Aorta (tissue), 5 donors: ENCODE measurements around the gene FOXD4L6. TPM values are rescaled to one million over a fixed set of nuclear protein-coding genes. Genes with fewer than 3 reads are reported as not detected.
"Not testable (repeated sequence)": the region's sequence is repeated elsewhere in the genome, so short reads cannot be mapped to it uniquely, and the experiment has no call there.

ENCODE experiments used
- ATAC-seq: fragments of 200-7000 bp; cut with Tn5 transposase; one replicate; pipeline ENCODE4 v1.9.1; 2022; ENCODE audit warnings: moderate library complexity; ENCODE audit not compliant: low FRiP score
- DNase-seq, 2 donors: peaks; one replicate each; pipeline ENCODE4 v3.0.0-alpha.2; 2020
- H3K27ac ChIP-seq, 2 donors: one replicate each; pipeline ENCODE4 v1.5.1; 2013; ENCODE audit warnings: low read length in 2 of 2, mild to moderate bottlenecking in 2 of 2, moderate library complexity in 2 of 2, control low read depth in 1 of 2, inconsistent platforms in 1 of 2, low read depth in 1 of 2
- H3K27me3 ChIP-seq, 2 donors: one replicate each; pipeline ENCODE4 v1.6.1; 2013; ENCODE audit warnings: control low read depth in 1 of 2, low read length in 1 of 2, mild to moderate bottlenecking in 1 of 2, moderate library complexity in 1 of 2; ENCODE audit not compliant: insufficient read depth in 2 of 2, control insufficient read depth in 1 of 2
- H3K36me3 ChIP-seq, 2 donors: one replicate each; pipeline ENCODE4 v1.6.1; 2013; ENCODE audit warnings: control low read depth in 1 of 2, low read length in 1 of 2, mild to moderate bottlenecking in 1 of 2; ENCODE audit not compliant: insufficient read depth in 2 of 2, control insufficient read depth in 1 of 2
- H3K4me1 ChIP-seq, 2 donors: one replicate each; pipeline ENCODE4 v1.6.1; 2013; ENCODE audit warnings: low read length in 2 of 2, control low read depth in 1 of 2, mild to moderate bottlenecking in 1 of 2, moderate library complexity in 1 of 2; ENCODE audit not compliant: insufficient read depth in 2 of 2, control insufficient read depth in 1 of 2
- H3K4me3 ChIP-seq, 2 donors: one replicate each; pipeline ENCODE4 v1.5.1; 2013; ENCODE audit warnings: low read length in 2 of 2, control low read depth in 1 of 2, mild to moderate bottlenecking in 1 of 2
- H3K9me3 ChIP-seq: one replicate; pipeline ENCODE4 v1.6.1; 2013; ENCODE audit warnings: mild to moderate bottlenecking, low read length; ENCODE audit not compliant: control insufficient read depth
- WGBS, 2 donors: extraction: QIAGEN DNeasy Blood & Tissue Kit; methylation state at CpG; one replicate each; pipeline ENCODE4 v1.1.7; 2013; 5-methylcytosine and 5-hydroxymethylcytosine counted together
- intact Hi-C, 2 donors: fragments of 100-400 bp; cut with DNase I; formaldehyde crosslinking; loops; one replicate each; pipeline versions ENCODE4 v1.14.2 to v1.15.0; 2022
- polyA plus RNA-seq, 2 donors: library from polyadenylated mRNA; stranded (reverse); fragments of 200-250 nt; gene quantifications; one replicate each; pipeline ENCODE4 v1.2.3, GENCODE V29; 2013
- total RNA-seq, 2 donors: library from RNA; stranded (reverse); fragmentation: NEBNext Ultra II Directional; extraction: Animal tissue kit (Norgen Biotek cat#: 25700); gene quantifications; one replicate each; pipeline ENCODE4 v1.2.1, GENCODE V29; 2021
- donor health status: healthy with polysubstance abuse.
- donor health status: Bipolar disorder and iron deficiency.
- donor health status: DM: no; HTN: no; CAD: no.
- donor health status: DM: no; HTN: no; CAD: no.
- donor health status: DM: yes; HTN: yes; CAD: no.

Gene FOXD4L6
- total and polyA plus RNA-seq, 4 donors: not detected

- ATAC-seq, DNase-seq, H3K27ac ChIP-seq, H3K4me1 ChIP-seq, H3K4me3 ChIP-seq, intact Hi-C loops, H3K9me3 ChIP-seq, H3K36me3 ChIP-seq, H3K27me3 ChIP-seq: not testable (repeated sequence)
- WGBS, 2 donors: 56 to 69% methylated on average over 1 of the region's 1 CpG
These were observed 50.9 kb downstream of the FOXD4L6 start for GRCh38 chr9:41077586-41077985.

Other genes starting within 250 kb of the FOXD4L6 start
- gene ZNG1F, start 60.6 kb upstream of the FOXD4L6 start, total RNA-seq: 1 to 10 TPM; 4.0 to 9.5 TPM
- gene ZNG1F, start 60.6 kb upstream of the FOXD4L6 start, polyA plus RNA-seq: 10 to 100 TPM in 1 of 2 donors, 1 to 10 TPM in 1; 2.0 to 35.6 TPM